H9 (cell line): Measurements from ENCODE around the gene RPL35. TPM values are rescaled to one million over a fixed set of nuclear protein-coding genes. Genes with fewer than 3 reads are reported as not detected.

ENCODE experiments used
- DNase-seq: peaks from one replicate; pipeline ENCODE4 v3.0.0-alpha.2; 2017
- H2AFZ ChIP-seq: one replicate; pipeline ENCODE4 v1.6.1; 2013; ENCODE audit warnings: mild to moderate bottlenecking, low read length, control low read depth, moderate library complexity
- H2AK5ac ChIP-seq: 2 replicates; pipeline ENCODE4 v1.6.1; 2013; ENCODE audit warnings: low read length, control low read depth, mixed read lengths; ENCODE audit not compliant: insufficient read length
- H2BK120ac ChIP-seq: one replicate; pipeline ENCODE4 v1.6.1; 2013; ENCODE audit warnings: low read depth, mild to moderate bottlenecking, low read length, control low read depth, inconsistent platforms; ENCODE audit not compliant: poor library complexity, severe bottlenecking
- H2BK12ac ChIP-seq: 2 replicates; pipeline ENCODE4 v1.6.1; 2013; ENCODE audit warnings: low read length, control low read depth, mixed read lengths, low read depth; ENCODE audit not compliant: insufficient read length
- H2BK15ac ChIP-seq: 2 replicates; pipeline ENCODE4 v1.6.1; 2013; ENCODE audit warnings: low read depth, low read length, control low read depth
- H2BK20ac ChIP-seq: one replicate; pipeline ENCODE4 v1.6.1; 2013; ENCODE audit warnings: low read depth, mild to moderate bottlenecking, low read length, control low read depth, inconsistent platforms; ENCODE audit not compliant: poor library complexity, severe bottlenecking
- H2BK5ac ChIP-seq: 2 replicates; pipeline ENCODE4 v1.6.1; 2013; ENCODE audit warnings: low read length, control low read depth, mixed read lengths; ENCODE audit not compliant: insufficient read length
- H3K14ac ChIP-seq: 2 replicates; pipeline ENCODE4 v1.6.1; 2013; ENCODE audit warnings: low read length, control low read depth; ENCODE audit not compliant: insufficient read depth
- H3K18ac ChIP-seq: 2 replicates; pipeline ENCODE4 v1.6.1; 2013; ENCODE audit warnings: low read depth, mild to moderate bottlenecking, mixed read lengths, low read length, control low read depth; ENCODE audit not compliant: insufficient read length
- H3K23ac ChIP-seq: 2 replicates; pipeline ENCODE4 v1.6.1; 2013; ENCODE audit warnings: low read length, control low read depth, mixed read lengths, low read depth; ENCODE audit not compliant: insufficient read length
- H3K23me2 ChIP-seq: 2 replicates; pipeline ENCODE4 v1.6.1; 2013; ENCODE audit warnings: low read depth, mild to moderate bottlenecking, mixed read lengths, low read length, control low read depth; ENCODE audit not compliant: insufficient read length, poor library complexity, severe bottlenecking
- H3K27ac ChIP-seq: 2 replicates; pipeline ENCODE4 v1.5.1; 2013; ENCODE audit warnings: low read length, control low read depth, mixed read lengths, low read depth; ENCODE audit not compliant: insufficient read length
- H3K27me3 ChIP-seq: 2 replicates; pipeline ENCODE4 v1.6.1; 2013; ENCODE audit warnings: low read length, control low read depth, inconsistent platforms; ENCODE audit not compliant: insufficient read depth
- H3K4ac ChIP-seq: 2 replicates; pipeline ENCODE4 v1.6.1; 2013; ENCODE audit warnings: low read depth, mild to moderate bottlenecking, control low read depth, inconsistent platforms, low read length, moderate library complexity
- H3K4me1 ChIP-seq: 2 replicates; pipeline ENCODE4 v1.6.1; 2013; ENCODE audit warnings: low read length, control low read depth, inconsistent platforms; ENCODE audit not compliant: insufficient read depth
- H3K4me2 ChIP-seq: 2 replicates; pipeline ENCODE4 v1.6.1; 2013; ENCODE audit warnings: low read length, control low read depth, mixed read lengths; ENCODE audit not compliant: insufficient read length, insufficient read depth
- H3K56ac ChIP-seq: 2 replicates; pipeline ENCODE4 v1.6.1; 2013; ENCODE audit warnings: low read depth, mild to moderate bottlenecking, mixed read lengths, low read length, control low read depth; ENCODE audit not compliant: insufficient read length
- H3K79me1 ChIP-seq: 2 replicates; pipeline ENCODE4 v1.6.1; 2013; ENCODE audit warnings: low read depth, mild to moderate bottlenecking, moderate library complexity, low read length, control low read depth, inconsistent platforms; ENCODE audit not compliant: insufficient read depth, poor library complexity, severe bottlenecking
- H3K79me2 ChIP-seq: 2 replicates; pipeline ENCODE4 v1.6.1; 2013; ENCODE audit warnings: low read length, control low read depth, inconsistent platforms; ENCODE audit not compliant: insufficient read depth
- H3K9ac ChIP-seq: 2 replicates; pipeline ENCODE4 v1.6.1; 2013; ENCODE audit warnings: low read length, control low read depth, mixed read lengths; ENCODE audit not compliant: insufficient read length; ENCODE audit errors: extremely low read depth
- H3K9me3 ChIP-seq: one replicate; pipeline ENCODE4 v1.6.1; 2013; ENCODE audit warnings: low read depth, low read length, inconsistent platforms; ENCODE audit not compliant: control insufficient read depth
- H3T11ph ChIP-seq: one replicate; pipeline ENCODE4 v1.6.1; 2013; ENCODE audit warnings: mild to moderate bottlenecking, low read length, control low read depth, inconsistent platforms
- H4K20me1 ChIP-seq: one replicate; pipeline ENCODE4 v1.6.1; 2013; ENCODE audit not compliant: control insufficient read depth, insufficient read length, insufficient read depth
- H4K5ac ChIP-seq: 2 replicates; pipeline ENCODE4 v1.6.1; 2013; ENCODE audit warnings: low read depth, mild to moderate bottlenecking, mixed read lengths, low read length, control low read depth; ENCODE audit not compliant: insufficient read length
- H4K8ac ChIP-seq: replicated peaks from 2 replicates; pipeline ENCODE4 v1.6.1; 2013; ENCODE audit warnings: low read length, control low read depth, mixed read lengths, low read depth; ENCODE audit not compliant: insufficient read length
- H4K91ac ChIP-seq: 2 replicates; pipeline ENCODE4 v1.6.1; 2013; ENCODE audit warnings: low read depth, mild to moderate bottlenecking, moderate library complexity, mixed read lengths, low read length, control low read depth; ENCODE audit not compliant: insufficient read length
- H3K27ac Mint-ChIP-seq, 3 experiments: 2 replicates in 2 of 3; 3 replicates in 1 of 3; pipeline ENCODE4 v1.8.0; 2020 to 2021; ENCODE audit warnings: mixed read lengths in 3 of 3, mild to moderate bottlenecking in 1 of 3, moderate library complexity in 1 of 3
- H3K27me3 Mint-ChIP-seq: 2 replicates; pipeline ENCODE4 v1.8.0; 2021; ENCODE audit warnings: low read depth, mild to moderate bottlenecking, moderate library complexity, mixed read lengths
- H3K36me3 Mint-ChIP-seq, 3 experiments: 2 replicates in 2 of 3; 3 replicates in 1 of 3; pipeline ENCODE4 v1.8.0; 2020 to 2021; ENCODE audit warnings: low read depth in 3 of 3, mixed read lengths in 3 of 3; ENCODE audit not compliant: insufficient read depth in 1 of 3
- H3K4me1 Mint-ChIP-seq, 2 experiments: 2 replicates each; pipeline ENCODE4 v1.8.0; 2020; ENCODE audit warnings: mixed read lengths in 2 of 2
- H3K4me3 Mint-ChIP-seq, 2 experiments: 2 replicates in 1 of 2; 3 replicates in 1 of 2; pipeline ENCODE4 v1.8.0; 2020 to 2021; ENCODE audit warnings: mild to moderate bottlenecking in 2 of 2, mixed read lengths in 2 of 2, moderate library complexity in 1 of 2
- H3K9me3 Mint-ChIP-seq, 2 experiments: 2 replicates in 1 of 2; 3 replicates in 1 of 2; pipeline ENCODE4 v1.8.0; 2020; ENCODE audit warnings: mild to moderate bottlenecking in 2 of 2, mixed read lengths in 2 of 2, moderate library complexity in 1 of 2
- CTCF ChIP-seq: fragments of 200-600 bp; sonication (generic); conservative IDR thresholded peaks from 3 replicates; pipeline ENCODE4 v1.8.0; 2021; ENCODE audit warnings: antibody characterized with exemption, mild to moderate bottlenecking
- WGBS: extraction: QIAGEN DNeasy Blood & Tissue Kit; methylation state at CpG from one replicate; pipeline ENCODE4 v1.1.7; 2013; ENCODE audit warnings: missing lambda C conversion rate, low lambda C conversion rate, mixed read lengths; ENCODE audit not compliant: insufficient read length; ENCODE audit errors: extremely low coverage; 5-methylcytosine and 5-hydroxymethylcytosine counted together
- total RNA-seq: library from RNA; stranded (reverse); gene quantifications from 2 replicates; pipeline ENCODE4 v1.2.1, GENCODE V29; 2021

Gene RPL35
- total RNA-seq, 1 experiment from 2014 or later, result 1,840 TPM

- H3K9ac ChIP-seq, result no peak overlapping the region
- no peaks in the 10 kb centered on the region for H3K9me3 ChIP-seq
- no peaks in the 10 kb centered on the region for H3K79me2 ChIP-seq
- H3K27me3 ChIP-seq, result no peaks in the 10 kb centered on the region
- H2BK120ac ChIP-seq, result no peak overlapping the region
- no peak overlapping the region for H3K4ac ChIP-seq
- no peak overlapping the region for H4K8ac ChIP-seq
- no peak overlapping the region for H3K23ac ChIP-seq
- Mint-ChIP-seq H3K9me3 (no peaks in the 10 kb centered on the region), H3K4me3 (no peak overlapping the region), H3K27me3 (no peaks in the 10 kb centered on the region), H3K36me3 (peaks cover 0 to 8% (median 6%) of the 10 kb centered on the region in 3 experiments; a peak in 3 of 7 replicates), H3K27ac (no peak overlapping the region), H3K4me1 (no peaks in the 10 kb centered on the region)
- no peak overlapping the region for H3K14ac ChIP-seq
- TF ChIP-seq CTCF, result no peak
- no peak overlapping the region for H2AK5ac ChIP-seq
- no peak overlapping the region for H3K18ac ChIP-seq
- no peak overlapping the region for H3K27ac ChIP-seq
- no CpG with 5 or more reads among the region's 1 CpG for WGBS
- H2BK12ac ChIP-seq, result no peak overlapping the region
- H3K79me1 ChIP-seq, result no peaks in the 10 kb centered on the region
- no peak overlapping the region for H4K91ac ChIP-seq
- H2BK15ac ChIP-seq, result no peak overlapping the region
- no peak for DNase-seq
- no peak overlapping the region for H2AFZ ChIP-seq
- H3K4me1 ChIP-seq, result no peaks in the 10 kb centered on the region
- no peaks in the 10 kb centered on the region for H3K23me2 ChIP-seq
- no peak overlapping the region for H3T11ph ChIP-seq
- no peak overlapping the region for H3K56ac ChIP-seq
- no peaks in the 10 kb centered on the region for H4K20me1 ChIP-seq
- no peak overlapping the region for H4K5ac ChIP-seq
- H2BK5ac ChIP-seq, result no peak overlapping the region
- no peak overlapping the region for H2BK20ac ChIP-seq
- no peak overlapping the region for H3K4me2 ChIP-seq
Measured at GRCh38 chr9:124906966-124907365, 45.2 kb upstream of the RPL35 start.
